ENCODE data around the gene POLR2H.
A peak's percentile ranks its signal among the peaks of the same experiment; 100 is the strongest.

The POLR2H gene

GRCh38 chr3:184389384-184389783 lies 27.9 kb downstream of the POLR2H start:
- no peak for DNase-seq

DNA sequence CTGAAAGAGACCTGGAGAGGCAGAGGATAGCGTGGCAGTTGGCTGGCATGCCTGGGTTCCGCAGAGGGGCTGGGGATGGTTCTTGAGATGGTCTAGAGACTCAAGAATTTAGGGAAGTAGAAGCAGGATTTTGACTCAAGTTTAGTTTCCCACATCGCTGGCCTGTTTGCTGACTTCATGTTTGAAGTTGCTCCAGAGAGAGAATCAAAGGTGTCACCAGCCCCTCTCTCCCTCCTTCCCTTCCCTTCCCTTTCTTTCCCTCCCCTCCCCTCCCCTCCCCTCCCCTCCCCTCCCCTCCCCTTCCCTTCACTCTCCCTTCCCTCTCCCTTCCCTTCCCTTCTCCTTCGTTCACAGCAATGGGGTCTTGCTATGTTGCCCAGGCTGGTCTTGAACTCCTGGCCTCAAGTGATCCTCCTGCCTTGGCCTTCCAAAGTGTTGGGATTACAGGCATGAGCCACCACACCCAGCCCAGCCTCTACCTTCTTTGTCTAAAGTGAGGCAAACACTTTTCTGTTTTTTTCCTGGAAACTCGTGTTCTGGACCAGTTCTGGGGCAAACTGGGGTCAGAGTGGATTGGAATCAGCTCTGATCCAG lies 28.5 kb downstream of the POLR2H start:
- no peak for DNase-seq

DNA sequence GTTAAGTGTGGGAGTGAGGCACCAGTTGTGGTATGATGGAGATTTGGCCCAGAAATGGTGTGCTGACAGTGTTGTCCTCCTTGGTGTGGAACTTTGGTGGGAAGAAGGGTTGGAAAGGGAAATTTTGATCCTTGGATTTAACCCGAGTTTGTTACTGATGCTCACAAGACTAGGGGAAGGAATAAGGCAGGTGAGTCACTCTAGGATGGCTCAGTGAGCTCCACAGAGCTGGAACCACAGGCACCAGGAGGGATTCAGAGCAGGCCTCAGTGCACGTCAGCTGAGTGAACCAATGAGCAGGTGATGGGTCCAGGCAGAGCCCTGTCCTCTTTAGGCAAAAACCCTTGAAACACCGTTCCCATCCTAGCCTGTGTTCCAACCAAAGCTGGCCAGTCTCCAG lies 29.8 kb downstream of the POLR2H start:
- DNase-seq: no peak

DNA sequence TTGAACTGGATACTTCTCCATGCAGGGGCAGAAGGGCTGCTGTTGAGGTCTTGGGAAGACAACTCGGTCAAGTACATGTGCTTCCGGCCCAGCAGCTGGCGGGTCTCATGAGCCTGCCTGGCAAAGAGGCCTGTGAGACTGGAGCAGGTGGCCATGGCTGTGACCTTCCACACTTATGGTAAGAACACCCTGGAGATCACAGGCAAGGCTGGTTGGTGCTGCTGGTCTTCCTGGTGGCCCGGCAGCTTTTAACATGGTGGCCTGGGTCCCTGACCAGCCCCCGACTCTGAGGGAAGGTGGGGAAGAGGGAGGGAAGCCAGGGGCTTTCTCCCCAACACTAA lies 33.8 kb downstream of the POLR2H start:
- no peak for DNase-seq

DNA sequence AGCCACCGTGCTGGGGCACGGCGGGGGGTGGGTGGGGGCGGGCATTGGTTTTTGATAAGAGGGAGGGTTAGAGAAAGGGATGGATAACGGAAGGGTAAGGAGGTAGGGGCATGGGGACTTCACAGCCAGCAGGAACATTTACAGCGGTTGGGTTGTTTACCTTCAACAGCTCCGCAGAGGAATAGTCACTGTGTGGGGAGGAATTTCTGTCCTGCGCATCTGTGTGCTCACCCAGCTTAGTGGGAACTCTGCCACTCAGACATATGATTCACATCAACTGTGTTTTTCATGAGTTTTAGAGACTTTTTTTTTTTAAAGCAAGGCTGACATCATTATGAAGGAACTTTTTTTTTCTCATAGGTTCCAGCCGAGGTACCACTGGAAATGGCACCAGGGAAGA lies 37.9 kb downstream of the POLR2H start:
- DNase-seq: no peak

GRCh38 chr3:184405075-184406030 lies 43.8 kb downstream of the POLR2H start:
- no peak for DNase-seq

DNA sequence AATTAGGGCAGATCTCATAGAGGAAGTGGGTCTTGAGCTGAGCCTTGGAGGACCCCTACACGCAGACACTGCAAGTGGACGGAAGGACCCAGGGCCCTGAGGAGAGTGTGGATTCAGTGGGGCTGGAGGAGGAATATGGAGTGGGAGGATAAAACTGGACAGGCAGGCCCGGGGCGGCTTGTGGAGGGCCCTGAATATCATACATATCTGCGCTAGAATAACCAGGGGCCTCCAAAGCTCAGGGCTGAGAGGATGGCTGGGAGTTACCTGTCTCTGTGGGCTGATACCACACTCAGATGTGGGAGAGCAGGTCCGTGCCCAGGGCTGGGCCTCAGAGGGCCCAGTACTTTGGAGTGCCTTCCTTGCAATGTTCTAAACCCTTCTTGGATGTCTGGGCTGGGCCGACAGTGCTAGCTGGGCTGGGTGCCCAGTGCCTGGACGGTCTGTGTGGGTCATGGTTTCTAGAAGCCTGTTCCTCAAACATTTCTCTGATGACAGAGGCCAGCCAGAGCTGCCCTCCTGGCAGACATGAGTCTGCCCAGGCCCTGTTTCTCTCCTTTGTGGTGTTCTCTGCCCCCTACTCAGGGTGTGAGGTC lies 47.9 kb downstream of the POLR2H start:
- no peak for DNase-seq

DNA sequence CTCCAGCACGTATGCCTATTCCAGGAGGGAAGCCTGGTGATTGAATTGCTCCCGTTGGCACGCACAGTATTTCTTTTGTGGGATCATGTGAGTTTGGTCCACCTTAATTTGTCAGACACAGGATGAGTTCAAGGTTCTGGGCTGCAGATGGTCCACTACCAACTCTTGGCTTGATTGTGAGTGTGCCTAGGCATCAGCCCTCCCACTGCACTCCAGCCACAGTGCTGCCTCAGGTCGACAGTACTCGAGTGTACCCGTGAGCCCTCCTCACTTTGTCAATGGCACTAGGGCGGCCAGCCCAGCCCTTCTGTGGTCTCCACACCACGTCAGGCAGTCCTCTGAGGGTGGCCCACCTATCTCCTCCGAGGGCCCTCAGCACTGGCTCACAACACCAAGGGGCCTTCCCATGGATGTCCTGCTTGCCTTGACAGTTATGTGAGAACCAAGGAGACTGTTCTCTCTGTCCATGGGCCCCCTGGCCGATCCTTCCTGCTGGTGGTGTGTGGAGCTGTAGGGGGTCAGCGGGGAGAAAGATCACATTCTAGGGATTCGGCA lies 48.5 kb downstream of the POLR2H start:
- DNase-seq: no peak

GRCh38 chr3:184414418-184415202 lies 53.1 kb downstream of the POLR2H start:
- no peak for DNase-seq

GRCh38 chr3:184415203-184415490 lies 53.6 kb downstream of the POLR2H start:
- DNase-seq: no peak

- peak; percentile 47 for DNase-seq
These were observed 56.3 kb downstream of the POLR2H start for GRCh38 chr3:184417619-184418327.

Measured in NCI-H1048 (cell line).